ENCODE data around the gene SNX20. TPM values are rescaled to one million over a fixed set of nuclear protein-coding genes. Genes with fewer than 3 reads are reported as not detected.

SNX20 gene
- total RNA-seq, 4 donors from 2014 or later: 0.78 to 1.7 (median 1.3) TPM

- Histone ChIP-seq H3K36me3 (no peaks in the 10 kb centered on the region), H3K4me1 (no peaks in the 10 kb centered on the region), H3K27me3 (no peaks in the 10 kb centered on the region), H3K9me3 (no peaks in the 10 kb centered on the region), H3K27ac (no peak overlapping the region), H3K4me3 (replicated peaks in 1 of 3) (no peak overlapping the region)
- TF ChIP-seq CTCF (IDR thresholded peaks at IDR 0.05) (no peak), POLR2A (IDR thresholded peaks at IDR 0.05) (no peak)
- intact Hi-C loops (cut with DNase I): no loop called here
- WGBS, 2 donors: 64 to 72% methylated on average over 12 of the region's 12 CpGs
- no peak for DNase-seq
Measured at GRCh38 chr16:50688083-50688482, 7.0 kb upstream of the SNX20 start.

GRCh38 chr16:50685462-50686063 is 4.5 kb upstream of the SNX20 start:
- Histone ChIP-seq H3K27ac (no peak overlapping the region), H3K4me1 (no peaks in the 10 kb centered on the region), H3K4me3 (replicated peaks in 1 of 3) (no peak overlapping the region), H3K9me3 (no peaks in the 10 kb centered on the region), H3K36me3 (no peaks in the 10 kb centered on the region), H3K27me3 (no peaks in the 10 kb centered on the region)
- intact Hi-C loops (cut with DNase I): no loop called here
- WGBS, 2 donors: 90% methylated on average over 8 of the region's 8 CpGs
- DNase-seq: no peak
- TF ChIP-seq POLR2A (IDR thresholded peaks at IDR 0.05): no peak
- TF ChIP-seq CTCF (IDR thresholded peaks at IDR 0.05): no peak

GRCh38 chr16:50684823-50685461 is 3.8 kb upstream of the SNX20 start:
- Histone ChIP-seq H3K27ac (no peak overlapping the region), H3K36me3 (no peaks in the 10 kb centered on the region), H3K4me3 (replicated peaks in 1 of 3) (no peak overlapping the region), H3K9me3 (no peaks in the 10 kb centered on the region), H3K27me3 (no peaks in the 10 kb centered on the region), H3K4me1 (no peaks in the 10 kb centered on the region)
- no peak for DNase-seq
- WGBS, 2 donors: 90 to 94% methylated on average over 11 of the region's 11 CpGs
- no peak for TF ChIP-seq POLR2A (IDR thresholded peaks at IDR 0.05)
- no peak for TF ChIP-seq CTCF (IDR thresholded peaks at IDR 0.05)
- intact Hi-C loops (cut with DNase I): no loop called here

GRCh38 chr16:50683689-50684374 is 2.7 kb upstream of the SNX20 start:
- Histone ChIP-seq H3K36me3 (no peaks in the 10 kb centered on the region), H3K4me3 (replicated peaks in 1 of 3) (no peak overlapping the region), H3K4me1 (no peaks in the 10 kb centered on the region), H3K9me3 (no peaks in the 10 kb centered on the region), H3K27me3 (no peaks in the 10 kb centered on the region), H3K27ac (no peak overlapping the region)
- TF ChIP-seq POLR2A (IDR thresholded peaks at IDR 0.05) (no peak), CTCF (IDR thresholded peaks at IDR 0.05) (no peak)
- 79 to 80% methylated on average over 14 of the region's 14 CpGs for WGBS, 2 donors
- intact Hi-C loops (cut with DNase I): no loop called here
- no peak for DNase-seq

- intact Hi-C loops (cut with DNase I): no loop called here
- 88 to 100% methylated on average over 3 of the region's 3 CpGs for WGBS, 2 donors
- no peak for TF ChIP-seq CTCF (IDR thresholded peaks at IDR 0.05)
- no peak for TF ChIP-seq POLR2A (IDR thresholded peaks at IDR 0.05)
- Histone ChIP-seq H3K9me3 (no peaks in the 10 kb centered on the region), H3K4me1 (no peaks in the 10 kb centered on the region), H3K36me3 (no peaks in the 10 kb centered on the region), H3K4me3 (replicated peaks in 1 of 3) (no peak overlapping the region), H3K27me3 (no peaks in the 10 kb centered on the region), H3K27ac (no peak overlapping the region)
- DNase-seq: no peak
Measured at GRCh38 chr16:50680556-50680893, 587 bp downstream of the SNX20 start.
